Measurements from ENCODE around the gene MAPK9.

Gene MAPK9

GRCh38 chr5:180205916-180206315, 86.0 kb downstream of the MAPK9 start:
- DNase-seq (ENCODE audit: low read depth, low spot score) = no peak

- DNase-seq (ENCODE audit: low read depth, low spot score) = no peak
Measured at GRCh38 chr5:180204276-180204819, 87.5 kb downstream of the MAPK9 start.

GRCh38 chr5:180202939-180203573, 88.8 kb downstream of the MAPK9 start:
- no peak for DNase-seq (ENCODE audit: low read depth, low spot score)

- DNase-seq (ENCODE audit: low read depth, low spot score) = peak; percentile 75
Measured at GRCh38 chr5:180201051-180201987, 90.6 kb downstream of the MAPK9 start.

GRCh38 chr5:180199390-180199789, 92.5 kb downstream of the MAPK9 start:
- DNase-seq (ENCODE audit: low read depth, low spot score) = no peak

- no peak for DNase-seq (ENCODE audit: low read depth, low spot score)
Measured at GRCh38 chr5:180198208-180198607, 93.7 kb downstream of the MAPK9 start.

- DNase-seq (ENCODE audit: low read depth, low spot score) = no peak
Measured at GRCh38 chr5:180197016-180197702, 94.7 kb downstream of the MAPK9 start.

- no peak for DNase-seq (ENCODE audit: low read depth, low spot score)
Measured at GRCh38 chr5:180194410-180195345, 97.2 kb downstream of the MAPK9 start.

- no peak for DNase-seq (ENCODE audit: low read depth, low spot score)
Measured at GRCh38 chr5:180193749-180194375, 98.0 kb downstream of the MAPK9 start.

- no peak for DNase-seq (ENCODE audit: low read depth, low spot score)
Measured at GRCh38 chr5:180191716-180192115, 100.2 kb downstream of the MAPK9 start.

GRCh38 chr5:180187767-180188166, 104.1 kb downstream of the MAPK9 start:
- no peak for DNase-seq (ENCODE audit: low read depth, low spot score)
